HEK293 (cell line): Measurements from ENCODE around the gene AFF3.

ENCODE experiments used
- GLIS1 ChIP-seq: fragments of 450-650 bp; formaldehyde crosslinking; IDR thresholded peaks from 2 replicates; pipeline ENCODE4 v1.5.1; 2016; ENCODE audit warnings: missing biosample characterization, missing genetic modification characterization
- OVOL3 ChIP-seq: fragments of 450-650 bp; formaldehyde crosslinking; IDR thresholded peaks from 2 replicates; pipeline ENCODE4 v1.5.1; 2016; ENCODE audit warnings: missing biosample characterization, missing genetic modification characterization
- TF ChIP-seq, protein P1 (sequence below): fragments of 450-650 bp; formaldehyde crosslinking; IDR thresholded peaks from 2 replicates; pipeline ENCODE4 v1.5.1; 2016; ENCODE audit warnings: missing biosample characterization, missing genetic modification characterization
- TF ChIP-seq, protein P2 (sequence below): fragments of 450-650 bp; formaldehyde crosslinking; IDR thresholded peaks from 2 replicates; pipeline ENCODE4 v1.5.1; 2016; ENCODE audit warnings: missing biosample characterization, missing genetic modification characterization
- TF ChIP-seq, protein P3 (sequence below): fragments of 450-650 bp; formaldehyde crosslinking; IDR thresholded peaks from 2 replicates; pipeline ENCODE4 v1.5.1; 2016; ENCODE audit warnings: missing biosample characterization, missing genetic modification characterization
- TF ChIP-seq, protein P4 (sequence below): fragments of 450-650 bp; formaldehyde crosslinking; IDR thresholded peaks from 2 replicates; pipeline ENCODE4 v1.5.1; 2017; ENCODE audit warnings: missing biosample characterization, missing genetic modification characterization
- TF ChIP-seq, protein P5 (sequence below): fragments of 450-650 bp; formaldehyde crosslinking; IDR thresholded peaks from 2 replicates; pipeline ENCODE4 v1.5.1; 2016; ENCODE audit warnings: missing biosample characterization, missing genetic modification characterization

DNA sequence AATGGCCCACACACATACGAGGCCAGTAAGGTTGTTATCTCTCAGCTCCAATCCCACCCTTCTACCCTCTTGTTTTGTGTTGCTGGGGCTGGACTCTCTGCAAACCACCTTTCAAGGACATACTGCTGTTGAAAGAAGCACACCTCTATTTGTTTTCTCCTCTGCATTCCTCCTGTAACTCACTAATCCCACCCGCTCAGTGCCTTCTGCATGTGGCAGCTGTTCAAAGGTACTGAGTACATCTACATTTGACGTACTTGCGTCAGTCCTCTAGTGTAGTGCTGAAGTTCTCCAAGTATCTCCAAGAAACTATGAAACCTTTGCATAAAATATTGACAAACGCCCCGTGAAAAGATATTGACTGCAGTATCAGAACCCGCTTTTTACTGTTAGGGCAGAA is 310.6 kb downstream of the AFF3 start:
- TF ChIP-seq, protein P1, sequence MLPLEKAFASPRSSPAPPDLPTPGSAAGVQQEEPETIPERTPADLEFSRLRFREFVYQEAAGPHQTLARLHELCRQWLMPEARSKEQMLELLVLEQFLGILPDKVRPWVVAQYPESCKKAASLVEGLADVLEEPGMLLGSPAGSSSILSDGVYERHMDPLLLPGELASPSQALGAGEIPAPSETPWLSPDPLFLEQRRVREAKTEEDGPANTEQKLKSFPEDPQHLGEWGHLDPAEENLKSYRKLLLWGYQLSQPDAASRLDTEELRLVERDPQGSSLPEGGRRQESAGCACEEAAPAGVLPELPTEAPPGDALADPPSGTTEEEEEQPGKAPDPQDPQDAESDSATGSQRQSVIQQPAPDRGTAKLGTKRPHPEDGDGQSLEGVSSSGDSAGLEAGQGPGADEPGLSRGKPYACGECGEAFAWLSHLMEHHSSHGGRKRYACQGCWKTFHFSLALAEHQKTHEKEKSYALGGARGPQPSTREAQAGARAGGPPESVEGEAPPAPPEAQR, result no peak
- TF ChIP-seq GLIS1 (tag by site-specific recombination) (no peak), OVOL3 (tag by site-specific recombination) (no peak)
- TF ChIP-seq, protein P2, sequence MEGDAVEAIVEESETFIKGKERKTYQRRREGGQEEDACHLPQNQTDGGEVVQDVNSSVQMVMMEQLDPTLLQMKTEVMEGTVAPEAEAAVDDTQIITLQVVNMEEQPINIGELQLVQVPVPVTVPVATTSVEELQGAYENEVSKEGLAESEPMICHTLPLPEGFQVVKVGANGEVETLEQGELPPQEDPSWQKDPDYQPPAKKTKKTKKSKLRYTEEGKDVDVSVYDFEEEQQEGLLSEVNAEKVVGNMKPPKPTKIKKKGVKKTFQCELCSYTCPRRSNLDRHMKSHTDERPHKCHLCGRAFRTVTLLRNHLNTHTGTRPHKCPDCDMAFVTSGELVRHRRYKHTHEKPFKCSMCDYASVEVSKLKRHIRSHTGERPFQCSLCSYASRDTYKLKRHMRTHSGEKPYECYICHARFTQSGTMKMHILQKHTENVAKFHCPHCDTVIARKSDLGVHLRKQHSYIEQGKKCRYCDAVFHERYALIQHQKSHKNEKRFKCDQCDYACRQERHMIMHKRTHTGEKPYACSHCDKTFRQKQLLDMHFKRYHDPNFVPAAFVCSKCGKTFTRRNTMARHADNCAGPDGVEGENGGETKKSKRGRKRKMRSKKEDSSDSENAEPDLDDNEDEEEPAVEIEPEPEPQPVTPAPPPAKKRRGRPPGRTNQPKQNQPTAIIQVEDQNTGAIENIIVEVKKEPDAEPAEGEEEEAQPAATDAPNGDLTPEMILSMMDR, result no peak
- TF ChIP-seq, protein P3, sequence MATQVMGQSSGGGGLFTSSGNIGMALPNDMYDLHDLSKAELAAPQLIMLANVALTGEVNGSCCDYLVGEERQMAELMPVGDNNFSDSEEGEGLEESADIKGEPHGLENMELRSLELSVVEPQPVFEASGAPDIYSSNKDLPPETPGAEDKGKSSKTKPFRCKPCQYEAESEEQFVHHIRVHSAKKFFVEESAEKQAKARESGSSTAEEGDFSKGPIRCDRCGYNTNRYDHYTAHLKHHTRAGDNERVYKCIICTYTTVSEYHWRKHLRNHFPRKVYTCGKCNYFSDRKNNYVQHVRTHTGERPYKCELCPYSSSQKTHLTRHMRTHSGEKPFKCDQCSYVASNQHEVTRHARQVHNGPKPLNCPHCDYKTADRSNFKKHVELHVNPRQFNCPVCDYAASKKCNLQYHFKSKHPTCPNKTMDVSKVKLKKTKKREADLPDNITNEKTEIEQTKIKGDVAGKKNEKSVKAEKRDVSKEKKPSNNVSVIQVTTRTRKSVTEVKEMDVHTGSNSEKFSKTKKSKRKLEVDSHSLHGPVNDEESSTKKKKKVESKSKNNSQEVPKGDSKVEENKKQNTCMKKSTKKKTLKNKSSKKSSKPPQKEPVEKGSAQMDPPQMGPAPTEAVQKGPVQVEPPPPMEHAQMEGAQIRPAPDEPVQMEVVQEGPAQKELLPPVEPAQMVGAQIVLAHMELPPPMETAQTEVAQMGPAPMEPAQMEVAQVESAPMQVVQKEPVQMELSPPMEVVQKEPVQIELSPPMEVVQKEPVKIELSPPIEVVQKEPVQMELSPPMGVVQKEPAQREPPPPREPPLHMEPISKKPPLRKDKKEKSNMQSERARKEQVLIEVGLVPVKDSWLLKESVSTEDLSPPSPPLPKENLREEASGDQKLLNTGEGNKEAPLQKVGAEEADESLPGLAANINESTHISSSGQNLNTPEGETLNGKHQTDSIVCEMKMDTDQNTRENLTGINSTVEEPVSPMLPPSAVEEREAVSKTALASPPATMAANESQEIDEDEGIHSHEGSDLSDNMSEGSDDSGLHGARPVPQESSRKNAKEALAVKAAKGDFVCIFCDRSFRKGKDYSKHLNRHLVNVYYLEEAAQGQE (tag by site-specific recombination), result no peak
- TF ChIP-seq, protein P4, sequence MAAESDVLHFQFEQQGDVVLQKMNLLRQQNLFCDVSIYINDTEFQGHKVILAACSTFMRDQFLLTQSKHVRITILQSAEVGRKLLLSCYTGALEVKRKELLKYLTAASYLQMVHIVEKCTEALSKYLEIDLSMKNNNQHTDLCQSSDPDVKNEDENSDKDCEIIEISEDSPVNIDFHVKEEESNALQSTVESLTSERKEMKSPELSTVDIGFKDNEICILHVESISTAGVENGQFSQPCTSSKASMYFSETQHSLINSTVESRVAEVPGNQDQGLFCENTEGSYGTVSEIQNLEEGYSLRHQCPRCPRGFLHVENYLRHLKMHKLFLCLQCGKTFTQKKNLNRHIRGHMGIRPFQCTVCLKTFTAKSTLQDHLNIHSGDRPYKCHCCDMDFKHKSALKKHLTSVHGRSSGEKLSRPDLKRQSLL (tag by site-specific recombination), result no peak
- TF ChIP-seq, protein P5, sequence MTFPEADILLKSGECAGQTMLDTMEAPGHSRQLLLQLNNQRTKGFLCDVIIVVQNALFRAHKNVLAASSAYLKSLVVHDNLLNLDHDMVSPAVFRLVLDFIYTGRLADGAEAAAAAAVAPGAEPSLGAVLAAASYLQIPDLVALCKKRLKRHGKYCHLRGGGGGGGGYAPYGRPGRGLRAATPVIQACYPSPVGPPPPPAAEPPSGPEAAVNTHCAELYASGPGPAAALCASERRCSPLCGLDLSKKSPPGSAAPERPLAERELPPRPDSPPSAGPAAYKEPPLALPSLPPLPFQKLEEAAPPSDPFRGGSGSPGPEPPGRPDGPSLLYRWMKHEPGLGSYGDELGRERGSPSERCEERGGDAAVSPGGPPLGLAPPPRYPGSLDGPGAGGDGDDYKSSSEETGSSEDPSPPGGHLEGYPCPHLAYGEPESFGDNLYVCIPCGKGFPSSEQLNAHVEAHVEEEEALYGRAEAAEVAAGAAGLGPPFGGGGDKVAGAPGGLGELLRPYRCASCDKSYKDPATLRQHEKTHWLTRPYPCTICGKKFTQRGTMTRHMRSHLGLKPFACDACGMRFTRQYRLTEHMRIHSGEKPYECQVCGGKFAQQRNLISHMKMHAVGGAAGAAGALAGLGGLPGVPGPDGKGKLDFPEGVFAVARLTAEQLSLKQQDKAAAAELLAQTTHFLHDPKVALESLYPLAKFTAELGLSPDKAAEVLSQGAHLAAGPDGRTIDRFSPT, result no peak
